ENCODE data around the gene FBL. TPM values are rescaled to one million over a fixed set of nuclear protein-coding genes. Genes with fewer than 3 reads are reported as not detected.

Gene FBL
- total and polyA plus RNA-seq, 4 donors, result 23.3 to 96.2 (median 57.7) TPM

GRCh38 chr19:39874404-39874803 lies 28.2 kb upstream of the FBL start:
- DNase-seq (ENCODE audit: low spot score), result no peak
- H3K27me3 ChIP-seq (ENCODE audit: control insufficient read depth in 4 of 4, insufficient read depth in 4 of 4, low read length in 3 of 4), result no peaks in the 10 kb centered on the region
- H3K4me3 ChIP-seq (ENCODE audit: low read depth in 1 of 3, low read length in 3 of 3), result no peak overlapping the region
- no peak overlapping the region for H3K27ac ChIP-seq (ENCODE audit: low read depth in 1 of 2, low read length in 2 of 2)
- 92% methylated on average over 1 of the region's 1 CpG for WGBS
- TF ChIP-seq CTCF (IDR thresholded peaks at IDR 0.05; ENCODE audit: low read depth, low read length, missing input control) (no peak), TAF1 (conservative IDR thresholded peaks at IDR 0.05) (no peak), YY1 (IDR thresholded peaks at IDR 0.05) (no peak), NR2F2 (IDR thresholded peaks at IDR 0.05) (no peak), RAD21 (IDR thresholded peaks at IDR 0.05) (no peak), SP1 (IDR thresholded peaks at IDR 0.05) (no peak), HNF4G (IDR thresholded peaks at IDR 0.05) (no peak), REST (IDR thresholded peaks at IDR 0.05) (no peak)
- H3K36me3 ChIP-seq (ENCODE audit: control insufficient read depth in 4 of 4, insufficient read depth in 3 of 4, low read depth in 1 of 4, low read length in 3 of 4), result no peaks in the 10 kb centered on the region
- no peaks in the 10 kb centered on the region for H3K9me3 ChIP-seq (ENCODE audit: control insufficient read depth in 4 of 4, low read length in 3 of 4)
- no peak overlapping the region for H3K9ac ChIP-seq (ENCODE audit: low read depth in 1 of 2, low read length in 2 of 2)
- H3K4me1 ChIP-seq (ENCODE audit: control insufficient read depth in 4 of 4, insufficient read depth in 4 of 4, low read length in 3 of 4), result no peaks in the 10 kb centered on the region

GRCh38 chr19:39873385-39873784 lies 27.2 kb upstream of the FBL start:
- no peaks in the 10 kb centered on the region for H3K36me3 ChIP-seq (ENCODE audit: control insufficient read depth in 4 of 4, insufficient read depth in 3 of 4, low read depth in 1 of 4, low read length in 3 of 4)
- H3K4me1 ChIP-seq (ENCODE audit: control insufficient read depth in 4 of 4, insufficient read depth in 4 of 4, low read length in 3 of 4), result no peaks in the 10 kb centered on the region
- H3K9me3 ChIP-seq (ENCODE audit: control insufficient read depth in 4 of 4, low read length in 3 of 4), result no peaks in the 10 kb centered on the region
- H3K27ac ChIP-seq (ENCODE audit: low read depth in 1 of 2, low read length in 2 of 2), result no peak overlapping the region
- 96% methylated on average over 20 of the region's 20 CpGs for WGBS
- no peak overlapping the region for H3K9ac ChIP-seq (ENCODE audit: low read depth in 1 of 2, low read length in 2 of 2)
- no peak overlapping the region for H3K4me3 ChIP-seq (ENCODE audit: low read depth in 1 of 3, low read length in 3 of 3)
- no peaks in the 10 kb centered on the region for H3K27me3 ChIP-seq (ENCODE audit: control insufficient read depth in 4 of 4, insufficient read depth in 4 of 4, low read length in 3 of 4)
- TF ChIP-seq RXRA (IDR thresholded peaks at IDR 0.05), result no peak
- TF ChIP-seq CTCF (IDR thresholded peaks at IDR 0.05; ENCODE audit: low read depth, low read length, missing input control), result no peak
- no peak for TF ChIP-seq GABPA (IDR thresholded peaks at IDR 0.05 in 1 of 2, conservative IDR thresholded peaks at IDR 0.05 in 1 of 2)
- no peak for TF ChIP-seq FOXA1 (IDR thresholded peaks at IDR 0.05)
- no peak for TF ChIP-seq EGR1 (IDR thresholded peaks at IDR 0.05; ENCODE audit: low read depth in 2 of 2)
- TF ChIP-seq MAX (IDR thresholded peaks at IDR 0.05), result no peak
- no peak for TF ChIP-seq JUND (IDR thresholded peaks at IDR 0.05)
- TF ChIP-seq REST (IDR thresholded peaks at IDR 0.05), result no peak
- no peak for TF ChIP-seq HNF4A (conservative IDR thresholded peaks at IDR 0.05)
- no peak for TF ChIP-seq HNF4G (IDR thresholded peaks at IDR 0.05)
- no peak for TF ChIP-seq NR2F2 (IDR thresholded peaks at IDR 0.05)
- no peak for TF ChIP-seq RAD21 (IDR thresholded peaks at IDR 0.05)
- TF ChIP-seq ATF3 (IDR thresholded peaks at IDR 0.05), result no peak
- no peak for TF ChIP-seq YY1 (IDR thresholded peaks at IDR 0.05)
- no peak for TF ChIP-seq TAF1 (conservative IDR thresholded peaks at IDR 0.05)
- no peak for TF ChIP-seq FOXA2 (IDR thresholded peaks at IDR 0.05)
- TF ChIP-seq SP1 (IDR thresholded peaks at IDR 0.05), result no peak
- no peak for TF ChIP-seq ZBTB33 (IDR thresholded peaks at IDR 0.05)
- DNase-seq (ENCODE audit: low spot score), result no peak

Measured in liver (tissue), 9 donors.